Endothelial cell of umbilical vein (primary cell): ENCODE measurements around the gene OR10H5. TPM values are rescaled to one million over a fixed set of nuclear protein-coding genes. Genes with fewer than 3 reads are reported as not detected.

Experiments used
- BruUV-seq: library from RNA; stranded (reverse); fragments of 400-500 nt; replicated peaks from 2 replicates; lab custom pipeline; 2021; lab: Mats Ljungman, UMichigan
- CTCF ChIA-PET: fragments of 300-600, 350-600 bp; sonication (Branson Sonifier 250); formaldehyde crosslinking; loops from one replicate; lab custom pipeline; 2021; ENCODE audit warnings: antibody characterized with exemption, inconsistent platforms; lab: Charles Lee
- POLR2A ChIA-PET: fragments of 300-600, 350-600 bp; sonication (Branson Sonifier 250); formaldehyde crosslinking; loops from one replicate; lab custom pipeline; 2021; ENCODE audit warnings: antibody characterized with exemption, inconsistent platforms; lab: Charles Lee
- DNase-seq: peaks from one replicate; pipeline ENCODE4 v3.0.0-alpha.2; 2011; ENCODE audit warnings: low read depth, low spot score
- FAIRE-seq: peaks from 2 replicates; lab custom pipeline; 2011; peaks lifted over from hg19 to GRCh38; lab: Jason Lieb, UNC
- H2AFZ ChIP-seq: 2 replicates; pipeline ENCODE4 v1.6.0; 2012; ENCODE audit warnings: low read depth, low read length, control low read depth, inconsistent platforms
- H3K27ac ChIP-seq: 2 replicates; pipeline ENCODE4 v1.5.1; 2011; ENCODE audit warnings: low read depth, mild to moderate bottlenecking, control low read depth, low read length, moderate library complexity; ENCODE audit not compliant: insufficient read depth
- H3K27me3 ChIP-seq, 2 experiments: 2 replicates each; pipeline versions ENCODE4 v1.6.0 to v1.6.1; 2011; ENCODE audit warnings: low read length in 2 of 2, mixed read lengths in 1 of 2; ENCODE audit not compliant: control insufficient read depth in 2 of 2, insufficient read depth in 2 of 2
- H3K36me3 ChIP-seq, 2 experiments: 2 replicates in 1 of 2; 3 replicates in 1 of 2; pipeline ENCODE4 v1.5.1; 2011; ENCODE audit warnings: low read length in 2 of 2, mild to moderate bottlenecking in 1 of 2, moderate library complexity in 1 of 2; ENCODE audit not compliant: control insufficient read depth in 2 of 2, insufficient read depth in 2 of 2; ENCODE audit errors: extremely low read depth in 1 of 2
- H3K4me1 ChIP-seq: 3 replicates; pipeline ENCODE4 v1.5.1; 2011; ENCODE audit warnings: mild to moderate bottlenecking, low read length; ENCODE audit not compliant: control insufficient read depth, insufficient read depth; ENCODE audit errors: extremely low read depth
- H3K4me2 ChIP-seq: 2 replicates; pipeline ENCODE4 v1.6.1; 2011; ENCODE audit warnings: low read length, control low read depth, mixed read lengths; ENCODE audit not compliant: insufficient read depth
- H3K4me3 ChIP-seq, 3 experiments: fragments of 200-600 bp in 1 of 3; sonication (generic), shearing (Covaris generic) in 1 of 3; replicated peaks in 1 of 3; 2 replicates each; pipeline ENCODE4 v1.5.1; 2011 to 2016; ENCODE audit warnings: control low read depth in 3 of 3, low read length in 3 of 3, mild to moderate bottlenecking in 2 of 3, inconsistent platforms in 1 of 3, low read depth in 1 of 3, moderate library complexity in 1 of 3; ENCODE audit not compliant: insufficient read depth in 1 of 3
- H3K79me2 ChIP-seq: 2 replicates; pipeline ENCODE4 v1.6.0; 2012; ENCODE audit warnings: low read length, inconsistent platforms; ENCODE audit not compliant: control insufficient read depth, insufficient read depth
- H3K9ac ChIP-seq: replicated peaks from 2 replicates; pipeline ENCODE3; 2011; ENCODE audit warnings: low read length, control low read depth; ENCODE audit not compliant: insufficient read depth; ENCODE audit errors: extremely low read depth
- H3K9me1 ChIP-seq: replicated peaks from 3 replicates; pipeline ENCODE4 v1.6.0; 2011; ENCODE audit warnings: mild to moderate bottlenecking, low read length; ENCODE audit not compliant: control insufficient read depth, insufficient read depth; ENCODE audit errors: extremely low read depth
- H3K9me3 ChIP-seq: replicated peaks from 2 replicates; pipeline ENCODE4 v1.5.1; 2012; ENCODE audit warnings: low read length, inconsistent platforms; ENCODE audit not compliant: control insufficient read depth, insufficient read depth
- H4K20me1 ChIP-seq: replicated peaks from 2 replicates; pipeline ENCODE3; 2011; ENCODE audit warnings: mild to moderate bottlenecking, low read length; ENCODE audit not compliant: control insufficient read depth, insufficient read depth; ENCODE audit errors: extremely low read depth
- EZH2 ChIP-seq: IDR thresholded peaks from 2 replicates; pipeline ENCODE4 v1.6.1; 2012; ENCODE audit warnings: borderline replicate concordance, low read depth, mild to moderate bottlenecking, moderate library complexity, low read length, inconsistent platforms; ENCODE audit not compliant: severe bottlenecking
- FOS ChIP-seq: IDR thresholded peaks from 2 replicates; pipeline ENCODE4 v1.6.1; 2011; ENCODE audit warnings: mild to moderate bottlenecking, low read length, moderate library complexity, borderline replicate concordance; ENCODE audit not compliant: insufficient read depth
- GATA2 ChIP-seq: IDR thresholded peaks from 2 replicates; pipeline ENCODE4 v1.7.0; 2011; ENCODE audit warnings: low read depth, mild to moderate bottlenecking, moderate library complexity, mixed read lengths, low read length; ENCODE audit not compliant: insufficient read length, insufficient read depth
- JUN ChIP-seq: IDR thresholded peaks from 2 replicates; pipeline ENCODE4 v1.6.1; 2011; ENCODE audit warnings: borderline replicate concordance, low read depth; ENCODE audit not compliant: insufficient read length, insufficient read depth
- MYC ChIP-seq: IDR thresholded peaks from one replicate; pipeline ENCODE4 v1.6.1; 2011; ENCODE audit warnings: mild to moderate bottlenecking, low read depth, low read length
- POLR2A ChIP-seq: IDR thresholded peaks from 2 replicates; pipeline ENCODE4 v1.6.1; 2012; ENCODE audit warnings: low read depth, mild to moderate bottlenecking, control low read depth, low read length
- POLR2AphosphoS5 ChIP-seq: IDR thresholded peaks from 2 replicates; pipeline ENCODE4 v1.6.1; 2012; ENCODE audit warnings: low read depth, mild to moderate bottlenecking, control low read depth, low read length, moderate library complexity; ENCODE audit not compliant: insufficient read depth
- dilution Hi-C: fragments of 300-500 bp; cut with MboI; formaldehyde crosslinking; loops from one replicate; pipeline ENCODE4 v1.15.0; 2019; ENCODE audit warnings: low sequenced_read_pairs; ENCODE audit not compliant: extremely low pct_ligation_motif_present
- intact Hi-C: fragments of 100-400 bp; cut with micrococcal nuclease; formaldehyde crosslinking; loops from one replicate; pipeline ENCODE4 v1.10.0; 2022
- polyA plus RNA-seq, 4 experiments: library from polyadenylated mRNA; depleted of rRNA in 3 of 4; stranded (reverse) in 3 of 4; unstranded in 1 of 4; fragments of >200 nt; gene quantifications; 2 replicates each; pipeline versions ENCODE4 v1.2.1 to v1.2.3, GENCODE V29; 2011 to 2012; ENCODE audit warnings: missing spikeins in 1 of 4
- total RNA-seq: library from RNA; stranded (reverse); gene quantifications from 2 replicates; pipeline ENCODE4 v1.2.3, GENCODE V29; 2021
- TF ChIP-seq, protein P1 (sequence below), 2 donors: IDR thresholded peaks; 1 replicate in 1 of 2; 2 replicates in 1 of 2; pipeline ENCODE4 v1.5.1; 2011; ENCODE audit warnings: low read length in 2 of 2, mild to moderate bottlenecking in 2 of 2, moderate library complexity in 2 of 2, control low read depth in 1 of 2, inconsistent platforms in 1 of 2, low read depth in 1 of 2; ENCODE audit not compliant: insufficient read depth in 1 of 2; ENCODE audit errors: extremely low read depth in 1 of 2
- TF ChIP-seq, protein P2 (sequence below): IDR thresholded peaks from 2 replicates; pipeline ENCODE4 v1.6.1; 2011; ENCODE audit not compliant: insufficient read depth, insufficient read length

Gene OR10H5
- total and polyA plus RNA-seq, 2 donors (not counting 3 experiments of a cell fraction or from before 2014, with no cell fraction given), result not detected

DNA sequence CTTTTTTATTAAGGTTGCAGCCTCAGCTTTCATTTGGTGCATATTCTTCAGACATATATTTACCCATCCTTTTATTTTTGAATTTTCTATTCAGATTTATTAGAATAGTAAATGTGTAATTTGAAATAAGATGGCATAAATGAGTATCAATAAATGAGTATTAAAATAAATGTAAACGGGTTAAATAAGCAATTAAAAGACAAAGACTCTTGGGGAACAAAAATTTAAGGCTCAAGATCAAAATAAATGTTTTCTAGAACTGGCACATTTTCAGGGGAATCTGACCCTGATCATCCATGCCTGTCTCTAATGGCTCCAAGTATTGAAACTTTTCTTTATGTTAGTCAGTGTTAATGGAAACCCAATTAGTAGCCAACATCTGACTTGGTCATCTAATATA is 46.7 kb upstream of the OR10H5 start:
- Histone ChIP-seq H3K36me3 (no peaks in the 10 kb centered on the region), H3K27ac (no peak overlapping the region), H3K9ac (no peak overlapping the region), H4K20me1 (no peaks in the 10 kb centered on the region), H3K4me1 (no peaks in the 10 kb centered on the region), H3K4me2 (no peak overlapping the region), H3K9me1 (no peaks in the 10 kb centered on the region), H3K4me3 (no peak overlapping the region), H3K79me2 (no peaks in the 10 kb centered on the region), H3K27me3 (no peaks in the 10 kb centered on the region), H2AFZ (no peak overlapping the region), H3K9me3 (peaks cover 3% of the 10 kb centered on the region)
- ChIA-PET CTCF (no interaction called here), POLR2A (no interaction called here)
- DNase-seq, result no peak
- FAIRE-seq, result no peak
- TF ChIP-seq FOS (no peak), EZH2 (no peak), POLR2AphosphoS5 (no peak), MYC (no peak), JUN (no peak), POLR2A (no peak), GATA2 (no peak)
- TF ChIP-seq, protein P1, sequence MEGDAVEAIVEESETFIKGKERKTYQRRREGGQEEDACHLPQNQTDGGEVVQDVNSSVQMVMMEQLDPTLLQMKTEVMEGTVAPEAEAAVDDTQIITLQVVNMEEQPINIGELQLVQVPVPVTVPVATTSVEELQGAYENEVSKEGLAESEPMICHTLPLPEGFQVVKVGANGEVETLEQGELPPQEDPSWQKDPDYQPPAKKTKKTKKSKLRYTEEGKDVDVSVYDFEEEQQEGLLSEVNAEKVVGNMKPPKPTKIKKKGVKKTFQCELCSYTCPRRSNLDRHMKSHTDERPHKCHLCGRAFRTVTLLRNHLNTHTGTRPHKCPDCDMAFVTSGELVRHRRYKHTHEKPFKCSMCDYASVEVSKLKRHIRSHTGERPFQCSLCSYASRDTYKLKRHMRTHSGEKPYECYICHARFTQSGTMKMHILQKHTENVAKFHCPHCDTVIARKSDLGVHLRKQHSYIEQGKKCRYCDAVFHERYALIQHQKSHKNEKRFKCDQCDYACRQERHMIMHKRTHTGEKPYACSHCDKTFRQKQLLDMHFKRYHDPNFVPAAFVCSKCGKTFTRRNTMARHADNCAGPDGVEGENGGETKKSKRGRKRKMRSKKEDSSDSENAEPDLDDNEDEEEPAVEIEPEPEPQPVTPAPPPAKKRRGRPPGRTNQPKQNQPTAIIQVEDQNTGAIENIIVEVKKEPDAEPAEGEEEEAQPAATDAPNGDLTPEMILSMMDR (IDR thresholded peaks at IDR 0.05; ENCODE audit: extremely low read depth in 1 of 2, insufficient read depth in 1 of 2, low read depth in 1 of 2, low read length in 2 of 2), result no peak
- TF ChIP-seq, protein P2, sequence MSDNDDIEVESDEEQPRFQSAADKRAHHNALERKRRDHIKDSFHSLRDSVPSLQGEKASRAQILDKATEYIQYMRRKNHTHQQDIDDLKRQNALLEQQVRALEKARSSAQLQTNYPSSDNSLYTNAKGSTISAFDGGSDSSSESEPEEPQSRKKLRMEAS, result no peak
- intact Hi-C loops, result no loop called here
- dilution Hi-C loops, result no loop called here
- no TSS peak for BruUV-seq
